ENCODE results near the gene DCAKD. TPM values are rescaled to one million over a fixed set of nuclear protein-coding genes. Genes with fewer than 3 reads are reported as not detected.
A peak's percentile ranks its signal among the peaks of the same experiment; 100 is the strongest.

Gene DCAKD
- total RNA-seq, 4 donors from 2014 or later: 9.4 to 144 (median 27.4) TPM

DNA sequence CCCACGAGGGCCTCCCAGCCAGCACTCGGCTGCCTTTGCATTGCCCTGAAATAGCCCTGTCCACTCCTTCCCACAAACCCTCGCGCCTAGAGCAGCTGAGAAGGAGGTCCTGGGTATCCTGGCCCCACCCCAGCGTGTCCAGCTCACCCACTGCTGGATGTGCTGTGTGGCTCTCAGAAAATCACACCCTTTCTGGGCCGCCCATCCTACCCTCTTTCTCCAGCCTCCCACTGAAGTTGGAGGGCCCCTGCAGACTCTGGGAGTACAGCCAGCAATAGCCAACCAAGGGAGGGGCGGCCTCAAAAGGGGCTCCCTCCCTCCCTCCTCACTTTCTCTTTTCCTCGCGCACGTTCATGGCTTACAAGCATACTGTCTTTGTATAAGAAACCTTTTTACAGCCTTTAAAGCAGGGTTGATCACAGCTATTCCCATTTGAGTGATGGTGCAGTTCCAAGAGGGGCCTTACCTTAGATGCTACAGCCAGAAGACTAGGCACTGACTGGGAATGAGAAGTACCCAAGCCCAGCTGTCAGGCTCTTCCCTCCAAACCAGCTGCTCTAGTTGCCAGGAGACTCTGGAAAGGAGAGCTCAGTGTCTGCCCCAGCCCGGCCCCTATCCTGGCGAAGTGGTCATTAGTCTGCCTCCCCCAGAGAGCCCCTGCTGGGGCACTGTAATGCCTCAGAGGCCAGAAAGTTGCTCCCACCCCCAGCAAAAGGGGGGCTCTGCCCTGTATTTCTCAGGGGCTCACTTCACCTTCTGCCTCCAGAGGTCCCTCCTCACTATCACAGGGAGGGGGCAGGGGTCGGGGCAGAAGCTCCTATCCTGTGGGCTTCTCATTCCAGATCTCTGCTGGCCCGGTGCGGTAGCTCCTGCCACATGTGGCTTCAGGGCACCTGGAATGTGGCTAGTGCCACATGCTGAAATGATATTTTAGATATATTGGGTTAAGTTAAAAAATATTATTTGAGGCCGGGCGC is 38.1 kb downstream of the DCAKD start:
- no peak for DNase-seq
- H3K27ac ChIP-seq: peak overlapping the region; percentile 8 to 37 (median 30)
- intact Hi-C loops (cut with DNase I; ENCODE audit: low total_unique reads): no loop called here
- no peaks in the 10 kb centered on the region for H3K27me3 ChIP-seq
- H3K4me3 ChIP-seq: no peak overlapping the region
- in situ Hi-C loops (cut with MboI; ENCODE audit: low pct_ligation_motif_present in 1 of 4, low pct_unique_long_range_greater_than_20kb in 1 of 4, low sequenced_read_pairs in 3 of 4): loop anchor here in 1 of 4 donors (5.0 kb wide), 1 partner anchor 86 kb away; no protein-coding TSS in a partner anchor
- H3K9me3 ChIP-seq: no peaks in the 10 kb centered on the region
- no peak for TF ChIP-seq EP300 (IDR thresholded peaks at IDR 0.05; ENCODE audit: low read depth)
- TF ChIP-seq POLR2AphosphoS5 (IDR thresholded peaks at IDR 0.05): no peak
- TF ChIP-seq POLR2A (IDR thresholded peaks at IDR 0.05): no peak
- TF ChIP-seq CTCF (IDR thresholded peaks at IDR 0.05): no peak
- H3K4me1 ChIP-seq: peaks cover 0 to 15% (median 5%) of the 10 kb centered on the region in 4 donors
- no peaks in the 10 kb centered on the region for H3K36me3 ChIP-seq
- 72% methylated on average over 17 of the region's 17 CpGs; no CpG with 5 or more reads in 1 of the 2 donors for WGBS, 2 donors (ENCODE audit: low coverage in 1 of 2)

DNA sequence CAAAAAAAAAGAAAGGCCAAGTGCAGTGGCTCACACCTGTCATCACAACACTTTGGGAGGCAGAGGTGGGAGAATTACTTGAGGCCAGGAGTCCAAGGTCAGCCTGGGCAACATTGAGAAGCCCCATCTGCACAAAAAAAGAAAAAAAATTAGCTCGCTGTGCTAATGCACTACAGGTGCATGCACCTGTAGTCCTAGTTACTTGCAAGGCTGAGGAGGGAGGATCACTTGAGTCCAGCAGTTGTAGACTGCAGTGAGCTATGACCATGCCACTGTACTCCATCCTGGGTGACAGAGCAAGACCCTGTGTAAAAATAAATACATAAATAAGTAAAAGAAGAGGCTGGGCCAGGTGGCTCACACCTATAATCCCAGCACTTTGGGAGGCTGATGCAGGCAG is 39.7 kb downstream of the DCAKD start:
- intact Hi-C loops (cut with DNase I; ENCODE audit: low total_unique reads) (no loop called here), in situ Hi-C loops (cut with MboI; ENCODE audit: low pct_ligation_motif_present in 1 of 4, low pct_unique_long_range_greater_than_20kb in 1 of 4, low sequenced_read_pairs in 3 of 4) (loop anchor here in 1 of 4 donors (5.0 kb wide), 1 partner anchor 84 kb away; no protein-coding TSS in a partner anchor)
- no peak for TF ChIP-seq EP300 (IDR thresholded peaks at IDR 0.05; ENCODE audit: low read depth)
- TF ChIP-seq POLR2A (IDR thresholded peaks at IDR 0.05): no peak
- no peak for TF ChIP-seq POLR2AphosphoS5 (IDR thresholded peaks at IDR 0.05)
- TF ChIP-seq CTCF (IDR thresholded peaks at IDR 0.05): no peak

GRCh38 chr17:45009676-45010467 is 41.6 kb downstream of the DCAKD start:
- intact Hi-C loops (cut with DNase I; ENCODE audit: low total_unique reads) (no loop called here), in situ Hi-C loops (cut with MboI; ENCODE audit: low pct_ligation_motif_present in 1 of 4, low pct_unique_long_range_greater_than_20kb in 1 of 4, low sequenced_read_pairs in 3 of 4) (loop anchor here in 2 of 4 donors (5.0 to 10.0 kb wide), 2 partner anchors 83 to 85 kb away; no protein-coding TSS in a partner anchor)
- Histone ChIP-seq H3K27ac (no peak overlapping the region), H3K4me3 (no peak overlapping the region), H3K9me3 (no peaks in the 10 kb centered on the region), H3K4me1 (peaks cover 0 to 12% (median 5%) of the 10 kb centered on the region in 4 donors), H3K36me3 (no peaks in the 10 kb centered on the region), H3K27me3 (no peaks in the 10 kb centered on the region)
- TF ChIP-seq POLR2AphosphoS5 (IDR thresholded peaks at IDR 0.05): no peak
- TF ChIP-seq POLR2A (IDR thresholded peaks at IDR 0.05): no peak
- TF ChIP-seq CTCF (IDR thresholded peaks at IDR 0.05): no peak
- no peak for TF ChIP-seq EP300 (IDR thresholded peaks at IDR 0.05; ENCODE audit: low read depth)
- WGBS, 2 donors (ENCODE audit: low coverage in 1 of 2): 60 to 75% methylated on average over 1 to 13 of the region's 13 CpGs
- DNase-seq: no peak

More for the DNA sequence above, 39.7 kb downstream of the DCAKD start:
- 75 to 86% methylated on average over 1 of the region's 1 CpG for WGBS, 2 donors (ENCODE audit: low coverage in 1 of 2)
- DNase-seq: no peak
- no peaks in the 10 kb centered on the region for H3K27me3 ChIP-seq
- H3K4me3 ChIP-seq: no peak overlapping the region
- H3K27ac ChIP-seq: no peak overlapping the region
- H3K36me3 ChIP-seq: no peaks in the 10 kb centered on the region
- peaks cover 0 to 12% (median 5%) of the 10 kb centered on the region in 4 donors for H3K4me1 ChIP-seq
- no peaks in the 10 kb centered on the region for H3K9me3 ChIP-seq
